Right lobe of liver (tissue), 4 donors: ENCODE data around the gene UCK2.

Experiments used
- POLR2A ChIP-seq: fragments of 450-650 bp; IDR thresholded peaks from one replicate; pipeline ENCODE4 v1.6.1; 2017; ENCODE audit warnings: antibody characterized with exemption, mild to moderate bottlenecking
- TF ChIP-seq, protein P1 (sequence below), 4 donors: fragments of 200-600 bp in 3 of 4; fragments of 450-650 bp in 1 of 4; IDR thresholded peaks; one replicate each; pipeline versions ENCODE4 v1.5.1 to v1.8.0; 2016 to 2022; ENCODE audit warnings: antibody characterized with exemption in 4 of 4, mild to moderate bottlenecking in 2 of 4
- donor health status: DM: no; HTN: no; CAD: no.
- donor health status: DM: no; HTN: no; CAD: no.
- donor health status: DM: no; HTN: yes; CAD: no.

DNA sequence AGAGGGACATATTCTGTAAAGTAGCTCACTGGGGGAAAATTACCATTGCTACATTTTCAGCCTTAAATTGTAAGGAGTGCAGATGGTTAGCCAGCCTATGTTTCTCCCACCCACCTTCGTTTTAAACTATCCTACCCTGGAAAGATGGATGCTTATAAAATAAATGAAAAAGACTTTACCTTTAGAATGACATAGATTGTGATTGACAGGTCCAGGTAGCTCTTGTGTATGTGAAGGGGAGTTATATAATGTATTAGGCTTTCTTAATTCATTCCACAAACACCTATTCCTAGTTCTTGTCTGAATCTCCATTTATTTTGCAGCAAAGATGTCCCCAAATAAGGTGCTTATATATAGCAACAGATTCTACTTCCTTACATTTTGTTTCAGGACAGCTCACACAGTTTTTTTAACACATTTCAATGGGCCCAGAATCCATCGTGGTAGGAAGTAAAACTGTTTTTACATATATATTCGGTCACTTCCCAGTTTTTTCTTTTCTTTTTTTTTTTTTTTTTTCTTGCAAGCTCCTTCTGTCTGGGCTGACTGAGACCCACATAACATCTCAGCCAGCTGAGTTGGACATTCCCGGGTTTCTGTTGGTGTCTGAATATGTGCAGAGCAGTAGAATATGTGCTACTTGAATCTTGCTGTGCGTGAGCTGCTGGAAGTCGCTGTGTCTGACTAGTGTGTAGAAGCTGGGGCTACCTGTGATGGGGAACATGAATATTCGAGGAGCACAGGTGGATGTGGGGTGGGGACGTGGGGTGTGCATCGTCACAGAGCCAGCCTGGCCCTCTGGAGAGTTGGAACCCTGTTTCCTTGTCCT, 27.8 kb downstream of the UCK2 start:
- TF ChIP-seq, protein P1, sequence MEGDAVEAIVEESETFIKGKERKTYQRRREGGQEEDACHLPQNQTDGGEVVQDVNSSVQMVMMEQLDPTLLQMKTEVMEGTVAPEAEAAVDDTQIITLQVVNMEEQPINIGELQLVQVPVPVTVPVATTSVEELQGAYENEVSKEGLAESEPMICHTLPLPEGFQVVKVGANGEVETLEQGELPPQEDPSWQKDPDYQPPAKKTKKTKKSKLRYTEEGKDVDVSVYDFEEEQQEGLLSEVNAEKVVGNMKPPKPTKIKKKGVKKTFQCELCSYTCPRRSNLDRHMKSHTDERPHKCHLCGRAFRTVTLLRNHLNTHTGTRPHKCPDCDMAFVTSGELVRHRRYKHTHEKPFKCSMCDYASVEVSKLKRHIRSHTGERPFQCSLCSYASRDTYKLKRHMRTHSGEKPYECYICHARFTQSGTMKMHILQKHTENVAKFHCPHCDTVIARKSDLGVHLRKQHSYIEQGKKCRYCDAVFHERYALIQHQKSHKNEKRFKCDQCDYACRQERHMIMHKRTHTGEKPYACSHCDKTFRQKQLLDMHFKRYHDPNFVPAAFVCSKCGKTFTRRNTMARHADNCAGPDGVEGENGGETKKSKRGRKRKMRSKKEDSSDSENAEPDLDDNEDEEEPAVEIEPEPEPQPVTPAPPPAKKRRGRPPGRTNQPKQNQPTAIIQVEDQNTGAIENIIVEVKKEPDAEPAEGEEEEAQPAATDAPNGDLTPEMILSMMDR (IDR thresholded peaks at IDR 0.05) = no peak
- TF ChIP-seq POLR2A = no peak
